ENCODE data around the gene CCNI.
"Not testable (repeated sequence)": the region's sequence is repeated elsewhere in the genome, so short reads cannot be mapped to it uniquely, and the experiment has no call there.

CCNI gene

DNA sequence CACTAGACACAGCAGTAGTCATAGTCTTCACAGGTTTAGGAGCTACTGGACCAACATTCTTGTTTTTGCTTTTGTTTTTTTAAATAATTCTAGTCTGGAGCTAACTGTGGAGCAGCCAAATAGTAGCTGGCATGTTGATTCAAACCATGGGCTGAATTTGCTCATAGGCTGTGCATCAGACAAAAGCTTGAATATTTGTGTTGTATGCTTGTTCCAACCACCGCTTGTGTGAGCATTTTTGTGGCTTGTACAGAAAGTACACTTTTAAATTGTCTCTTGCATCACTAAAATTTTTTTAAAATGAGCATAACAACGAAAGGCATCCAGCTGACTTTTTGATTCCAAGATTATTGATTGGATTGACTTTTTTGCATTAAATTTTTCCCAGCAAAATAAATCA lies 39.6 kb downstream of the CCNI start:
- no peak; the same call in 2 of the 3 replicates for ATAC-seq
- TF ChIP-seq PATZ1 (CRISPR knock-in tag; IDR thresholded peaks at IDR 0.05; ENCODE audit: borderline replicate concordance): no peak

GRCh38 chr4:77035153-77035552 lies 40.6 kb downstream of the CCNI start:
- TF ChIP-seq ZNF565 (CRISPR knock-in tag; conservative IDR thresholded peaks at IDR 0.05; ENCODE audit: low read depth): no peak
- no peak for TF ChIP-seq TCF4 (CRISPR knock-in tag; IDR thresholded peaks at IDR 0.05; ENCODE audit: borderline replicate concordance)
- no peak for TF ChIP-seq CSDC2 (CRISPR knock-in tag; IDR thresholded peaks at IDR 0.05)
- no peak for TF ChIP-seq SNAI2 (CRISPR knock-in tag; IDR thresholded peaks at IDR 0.05)
- no peak for TF ChIP-seq PPARA (CRISPR knock-in tag; IDR thresholded peaks at IDR 0.05; ENCODE audit: borderline replicate concordance)
- no peak for TF ChIP-seq CREB5 (CRISPR knock-in tag; IDR thresholded peaks at IDR 0.05; ENCODE audit: low read depth)
- TF ChIP-seq RARB (CRISPR knock-in tag; IDR thresholded peaks at IDR 0.05): no peak
- TF ChIP-seq OSR1 (CRISPR knock-in tag; IDR thresholded peaks at IDR 0.05): no peak
- ATAC-seq: no peak

GRCh38 chr4:77031544-77031943 lies 44.2 kb downstream of the CCNI start:
- ATAC-seq: no peak
- TF ChIP-seq, protein P1, sequence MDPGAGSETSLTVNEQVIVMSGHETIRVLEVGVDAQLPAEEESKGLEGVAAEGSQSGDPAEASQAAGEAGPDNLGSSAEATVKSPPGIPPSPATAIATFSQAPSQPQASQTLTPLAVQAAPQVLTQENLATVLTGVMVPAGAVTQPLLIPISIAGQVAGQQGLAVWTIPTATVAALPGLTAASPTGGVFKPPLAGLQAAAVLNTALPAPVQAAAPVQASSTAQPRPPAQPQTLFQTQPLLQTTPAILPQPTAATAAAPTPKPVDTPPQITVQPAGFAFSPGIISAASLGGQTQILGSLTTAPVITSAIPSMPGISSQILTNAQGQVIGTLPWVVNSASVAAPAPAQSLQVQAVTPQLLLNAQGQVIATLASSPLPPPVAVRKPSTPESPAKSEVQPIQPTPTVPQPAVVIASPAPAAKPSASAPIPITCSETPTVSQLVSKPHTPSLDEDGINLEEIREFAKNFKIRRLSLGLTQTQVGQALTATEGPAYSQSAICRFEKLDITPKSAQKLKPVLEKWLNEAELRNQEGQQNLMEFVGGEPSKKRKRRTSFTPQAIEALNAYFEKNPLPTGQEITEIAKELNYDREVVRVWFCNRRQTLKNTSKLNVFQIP (CRISPR knock-in tag; IDR thresholded peaks at IDR 0.05; ENCODE audit: borderline replicate concordance, low read depth): no peak
- TF ChIP-seq PATZ1 (CRISPR knock-in tag; IDR thresholded peaks at IDR 0.05; ENCODE audit: borderline replicate concordance): no peak
- TF ChIP-seq GLIS3 (CRISPR knock-in tag; IDR thresholded peaks at IDR 0.05): no peak

- not testable (repeated sequence) for ATAC-seq
These were observed 46.0 kb downstream of the CCNI start for GRCh38 chr4:77029757-77030156.

- no peak for TF ChIP-seq ZFP30 (CRISPR knock-in tag; IDR thresholded peaks at IDR 0.05)
- no peak for TF ChIP-seq PPARA (CRISPR knock-in tag; IDR thresholded peaks at IDR 0.05; ENCODE audit: borderline replicate concordance)
- no peak for TF ChIP-seq ZNF565 (CRISPR knock-in tag; conservative IDR thresholded peaks at IDR 0.05; ENCODE audit: low read depth)
- TF ChIP-seq CSRNP3 (CRISPR knock-in tag; IDR thresholded peaks at IDR 0.05): no peak
- no peak for TF ChIP-seq BACH2 (CRISPR knock-in tag; IDR thresholded peaks at IDR 0.05; ENCODE audit: borderline replicate concordance)
- TF ChIP-seq CSDC2 (CRISPR knock-in tag; IDR thresholded peaks at IDR 0.05): no peak
- no peak for TF ChIP-seq CREB5 (CRISPR knock-in tag; IDR thresholded peaks at IDR 0.05; ENCODE audit: low read depth)
- no peak for TF ChIP-seq ZNF8 (CRISPR knock-in tag; IDR thresholded peaks at IDR 0.05)
- no peak for TF ChIP-seq GLIS3 (CRISPR knock-in tag; IDR thresholded peaks at IDR 0.05)
- no peak for TF ChIP-seq PATZ1 (CRISPR knock-in tag; IDR thresholded peaks at IDR 0.05; ENCODE audit: borderline replicate concordance)
- TF ChIP-seq ZFP3 (CRISPR knock-in tag; IDR thresholded peaks at IDR 0.05): no peak
- TF ChIP-seq ESRRG (CRISPR knock-in tag; IDR thresholded peaks at IDR 0.05): no peak
- TF ChIP-seq ISL1 (CRISPR knock-in tag; IDR thresholded peaks at IDR 0.05): no peak
- TF ChIP-seq RARB (CRISPR knock-in tag; IDR thresholded peaks at IDR 0.05): no peak
- TF ChIP-seq TOX (CRISPR knock-in tag; IDR thresholded peaks at IDR 0.05; ENCODE audit: borderline replicate concordance): no peak
- TF ChIP-seq OSR1 (CRISPR knock-in tag; IDR thresholded peaks at IDR 0.05): no peak
- TF ChIP-seq, protein P2, sequence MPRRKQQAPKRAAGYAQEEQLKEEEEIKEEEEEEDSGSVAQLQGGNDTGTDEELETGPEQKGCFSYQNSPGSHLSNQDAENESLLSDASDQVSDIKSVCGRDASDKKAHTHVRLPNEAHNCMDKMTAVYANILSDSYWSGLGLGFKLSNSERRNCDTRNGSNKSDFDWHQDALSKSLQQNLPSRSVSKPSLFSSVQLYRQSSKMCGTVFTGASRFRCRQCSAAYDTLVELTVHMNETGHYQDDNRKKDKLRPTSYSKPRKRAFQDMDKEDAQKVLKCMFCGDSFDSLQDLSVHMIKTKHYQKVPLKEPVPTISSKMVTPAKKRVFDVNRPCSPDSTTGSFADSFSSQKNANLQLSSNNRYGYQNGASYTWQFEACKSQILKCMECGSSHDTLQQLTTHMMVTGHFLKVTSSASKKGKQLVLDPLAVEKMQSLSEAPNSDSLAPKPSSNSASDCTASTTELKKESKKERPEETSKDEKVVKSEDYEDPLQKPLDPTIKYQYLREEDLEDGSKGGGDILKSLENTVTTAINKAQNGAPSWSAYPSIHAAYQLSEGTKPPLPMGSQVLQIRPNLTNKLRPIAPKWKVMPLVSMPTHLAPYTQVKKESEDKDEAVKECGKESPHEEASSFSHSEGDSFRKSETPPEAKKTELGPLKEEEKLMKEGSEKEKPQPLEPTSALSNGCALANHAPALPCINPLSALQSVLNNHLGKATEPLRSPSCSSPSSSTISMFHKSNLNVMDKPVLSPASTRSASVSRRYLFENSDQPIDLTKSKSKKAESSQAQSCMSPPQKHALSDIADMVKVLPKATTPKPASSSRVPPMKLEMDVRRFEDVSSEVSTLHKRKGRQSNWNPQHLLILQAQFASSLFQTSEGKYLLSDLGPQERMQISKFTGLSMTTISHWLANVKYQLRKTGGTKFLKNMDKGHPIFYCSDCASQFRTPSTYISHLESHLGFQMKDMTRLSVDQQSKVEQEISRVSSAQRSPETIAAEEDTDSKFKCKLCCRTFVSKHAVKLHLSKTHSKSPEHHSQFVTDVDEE (CRISPR knock-in tag; IDR thresholded peaks at IDR 0.05): no peak
- no peak for ATAC-seq
These were observed 47.5 kb downstream of the CCNI start for GRCh38 chr4:77028246-77028645.

Measured in SK-N-SH treated with all-trans-retinoic acid at 6 μM for 48 hours (cell line).